ENCODE data around the gene DCLRE1C. TPM values are rescaled to one million over a fixed set of nuclear protein-coding genes. Genes with fewer than 3 reads are reported as not detected.

The DCLRE1C gene
- total RNA-seq, 4 donors from 2014 or later = 14.9 to 19.2 (median 17.2) TPM

DNA sequence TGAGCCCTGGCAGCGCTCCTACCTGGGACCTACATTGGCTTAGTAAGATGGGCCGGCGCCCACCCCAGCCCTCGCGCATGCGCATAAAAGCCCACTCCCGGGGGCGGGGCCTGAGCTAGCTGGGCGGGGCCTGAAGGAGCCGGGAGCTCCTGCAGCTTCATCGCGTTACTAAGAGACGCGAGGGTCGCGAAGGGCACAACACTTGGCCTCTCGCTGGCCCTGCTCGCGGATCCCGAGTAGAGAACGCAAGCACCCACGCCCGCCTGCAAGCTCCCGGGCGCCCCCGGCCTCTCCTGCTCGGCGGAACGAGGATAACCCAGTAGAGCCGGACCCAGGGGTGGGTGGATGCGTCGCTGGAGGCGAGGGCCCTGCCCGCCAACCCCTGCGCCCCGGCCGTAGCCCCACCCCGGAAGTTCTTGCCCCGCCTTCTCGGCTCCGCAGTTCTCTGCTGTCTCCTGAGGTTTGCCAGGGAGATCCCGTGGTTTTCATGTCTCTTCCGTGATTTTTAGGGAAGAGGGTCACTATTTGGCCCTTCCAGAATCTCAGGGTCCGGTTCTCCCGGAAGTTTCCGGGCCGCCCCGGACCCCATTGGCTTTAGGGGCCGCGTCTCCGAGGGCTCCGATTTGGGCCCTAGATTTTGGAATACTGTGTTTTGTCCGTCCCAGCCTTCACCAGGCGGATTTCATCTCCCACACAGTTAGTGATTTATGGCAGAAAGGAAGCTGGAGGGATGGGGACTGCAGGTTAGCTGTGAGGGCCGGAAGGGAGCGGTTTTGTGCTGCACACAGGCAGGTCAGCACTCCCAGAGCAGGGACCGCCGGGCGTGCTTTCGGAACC lies 5.5 kb upstream of the DCLRE1C start, which contains the start of gene MEIG1:
Gene MEIG1, plus strand, starts transcription at position 168 of the 837 bp plus-strand sequence. CDS start 7,081 bp downstream, outside the sequence.
- 0 to 1% methylated on average over 33 to 46 of the region's 60 CpGs for WGBS, 2 donors
- no peaks in the 10 kb centered on the region for H3K27me3 ChIP-seq
- intact Hi-C loops (cut with DNase I) = no loop called here
- H3K4me3 ChIP-seq (replicated peaks in 1 of 3) = peak within 1 kb of the TSS; percentile 21 to 74 (median 49)
- peak; percentile 94 for DNase-seq
- no peaks in the 10 kb centered on the region for H3K36me3 ChIP-seq
- H3K4me1 ChIP-seq = peaks cover 0 to 4% of the 10 kb centered on the region in 2 donors
- H3K27ac ChIP-seq = peak within 1 kb of the TSS; percentile 83 to 91 (median 88)
- H3K9me3 ChIP-seq = no peaks in the 10 kb centered on the region
- peak in 1 of 2 donors; percentile 58 for TF ChIP-seq POLR2A (IDR thresholded peaks at IDR 0.05)
- TF ChIP-seq, protein P1, sequence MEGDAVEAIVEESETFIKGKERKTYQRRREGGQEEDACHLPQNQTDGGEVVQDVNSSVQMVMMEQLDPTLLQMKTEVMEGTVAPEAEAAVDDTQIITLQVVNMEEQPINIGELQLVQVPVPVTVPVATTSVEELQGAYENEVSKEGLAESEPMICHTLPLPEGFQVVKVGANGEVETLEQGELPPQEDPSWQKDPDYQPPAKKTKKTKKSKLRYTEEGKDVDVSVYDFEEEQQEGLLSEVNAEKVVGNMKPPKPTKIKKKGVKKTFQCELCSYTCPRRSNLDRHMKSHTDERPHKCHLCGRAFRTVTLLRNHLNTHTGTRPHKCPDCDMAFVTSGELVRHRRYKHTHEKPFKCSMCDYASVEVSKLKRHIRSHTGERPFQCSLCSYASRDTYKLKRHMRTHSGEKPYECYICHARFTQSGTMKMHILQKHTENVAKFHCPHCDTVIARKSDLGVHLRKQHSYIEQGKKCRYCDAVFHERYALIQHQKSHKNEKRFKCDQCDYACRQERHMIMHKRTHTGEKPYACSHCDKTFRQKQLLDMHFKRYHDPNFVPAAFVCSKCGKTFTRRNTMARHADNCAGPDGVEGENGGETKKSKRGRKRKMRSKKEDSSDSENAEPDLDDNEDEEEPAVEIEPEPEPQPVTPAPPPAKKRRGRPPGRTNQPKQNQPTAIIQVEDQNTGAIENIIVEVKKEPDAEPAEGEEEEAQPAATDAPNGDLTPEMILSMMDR (IDR thresholded peaks at IDR 0.05) = no peak

DNA sequence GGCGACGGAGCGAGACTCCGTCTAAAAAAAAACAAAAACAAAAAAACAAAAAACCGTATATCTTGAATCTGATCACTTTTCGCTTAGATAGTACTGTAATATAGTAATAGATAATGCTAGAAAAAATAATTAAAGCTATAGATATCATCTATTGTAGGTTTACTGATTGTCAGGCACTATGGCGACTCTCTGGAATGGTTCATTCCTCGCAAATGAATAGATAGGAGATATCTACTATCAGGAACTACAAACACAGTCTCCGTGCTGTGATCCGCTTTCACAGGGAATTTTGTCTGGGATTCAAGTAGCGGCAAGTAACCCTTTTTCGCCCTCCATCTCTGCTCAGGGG lies 5.0 kb upstream of the DCLRE1C start:
- intact Hi-C loops (cut with DNase I) = no loop called here
- no peak for DNase-seq
- H3K4me1 ChIP-seq = peaks cover 0 to 4% of the 10 kb centered on the region in 2 donors
- H3K36me3 ChIP-seq = no peaks in the 10 kb centered on the region
- H3K9me3 ChIP-seq = no peaks in the 10 kb centered on the region
- 55 to 56% methylated on average over 12 of the region's 12 CpGs for WGBS, 2 donors
- no peak for TF ChIP-seq POLR2A (IDR thresholded peaks at IDR 0.05)
- H3K4me3 ChIP-seq (replicated peaks in 1 of 3) = peak overlapping the region; percentile 21 to 74 (median 49)
- H3K27me3 ChIP-seq = no peaks in the 10 kb centered on the region
- H3K27ac ChIP-seq = peak overlapping the region; percentile 83 to 91 (median 88)

DNA sequence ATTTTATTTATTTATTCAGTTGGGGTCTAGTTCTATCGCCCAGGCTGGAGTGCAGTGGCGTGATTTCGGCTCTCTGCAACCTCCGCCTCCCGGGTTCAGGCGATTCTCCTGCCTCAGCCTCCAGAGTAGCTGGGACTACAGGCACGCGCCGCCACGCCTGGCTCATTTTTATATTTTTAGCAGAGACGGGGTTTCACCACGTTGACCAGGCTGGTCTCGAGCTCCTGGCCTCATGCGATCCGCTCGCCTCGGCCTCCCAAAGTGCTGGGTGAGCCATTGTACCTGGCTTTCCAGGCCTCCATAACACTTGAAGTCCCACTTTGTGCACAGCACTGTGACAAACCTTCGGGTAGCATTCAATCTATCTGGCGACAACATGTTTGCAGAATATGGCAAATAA lies 1.0 kb upstream of the DCLRE1C start:
- WGBS, 2 donors = 91 to 92% methylated on average over 19 of the region's 19 CpGs
- H3K36me3 ChIP-seq = no peaks in the 10 kb centered on the region
- no peaks in the 10 kb centered on the region for H3K27me3 ChIP-seq
- H3K4me1 ChIP-seq = peaks cover 11 to 16% of the 10 kb centered on the region in 2 donors
- peak overlapping the region in 1 of 3 donors; percentile 49 for H3K27ac ChIP-seq
- no peaks in the 10 kb centered on the region for H3K9me3 ChIP-seq
- H3K4me3 ChIP-seq (replicated peaks in 1 of 3) = no peak overlapping the region
- intact Hi-C loops (cut with DNase I) = loop anchor here (5.0 kb wide), 1 partner anchor 147 kb away; no protein-coding TSS in a partner anchor
- TF ChIP-seq POLR2A (IDR thresholded peaks at IDR 0.05) = no peak
- TF ChIP-seq, protein P1 (IDR thresholded peaks at IDR 0.05) = no peak
- no peak for DNase-seq

DNA sequence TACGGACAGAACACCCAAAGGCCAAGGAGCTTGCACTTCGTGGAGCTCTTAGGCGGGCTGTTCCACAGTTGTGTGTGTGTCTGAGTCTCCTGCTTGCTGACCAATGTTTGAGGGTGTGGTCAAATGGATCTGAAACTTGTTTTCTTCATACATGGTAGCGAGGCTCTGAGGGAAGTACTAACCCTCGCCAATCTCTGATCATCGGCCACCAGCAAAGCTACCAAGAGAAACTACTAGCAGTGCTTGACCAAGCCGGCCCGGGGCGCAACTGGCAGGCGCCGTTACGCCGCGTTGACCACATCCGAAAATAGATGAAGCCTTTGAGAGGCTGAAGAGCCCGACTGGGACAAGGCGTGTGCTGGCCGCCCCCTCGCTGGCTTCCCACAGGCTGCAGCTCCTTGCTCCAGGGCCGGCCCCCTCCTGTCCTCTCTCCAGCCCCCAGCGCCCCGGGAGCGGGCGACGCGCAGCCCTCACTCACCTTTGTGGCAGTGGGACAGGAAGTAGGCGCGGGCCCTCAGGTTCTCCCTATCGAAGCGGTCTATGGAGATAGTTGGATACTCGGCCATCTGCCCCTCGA lies 384 bp downstream of the DCLRE1C start:
- Histone ChIP-seq H3K9me3 (no peaks in the 10 kb centered on the region), H3K36me3 (no peaks in the 10 kb centered on the region), H3K4me3 (replicated peaks in 1 of 3) (peak overlapping the region; percentile 22 to 72 (median 68)), H3K4me1 (peaks cover 11 to 16% of the 10 kb centered on the region in 2 donors), H3K27ac (peak overlapping the region; percentile 49 to 84 (median 76)), H3K27me3 (no peaks in the 10 kb centered on the region)
- DNase-seq = peak; percentile 76 to 80
- TF ChIP-seq, protein P1 (IDR thresholded peaks at IDR 0.05) = peak in 4 of 6 experiments; percentile 8 to 35 (median 28)
- no peak for TF ChIP-seq POLR2A (IDR thresholded peaks at IDR 0.05)
- 1% methylated on average over 12 to 25 of the region's 32 CpGs for WGBS, 2 donors
- intact Hi-C loops (cut with DNase I) = loop anchor here (5.0 kb wide), 1 partner anchor 149 kb away; no protein-coding TSS in a partner anchor

DNA sequence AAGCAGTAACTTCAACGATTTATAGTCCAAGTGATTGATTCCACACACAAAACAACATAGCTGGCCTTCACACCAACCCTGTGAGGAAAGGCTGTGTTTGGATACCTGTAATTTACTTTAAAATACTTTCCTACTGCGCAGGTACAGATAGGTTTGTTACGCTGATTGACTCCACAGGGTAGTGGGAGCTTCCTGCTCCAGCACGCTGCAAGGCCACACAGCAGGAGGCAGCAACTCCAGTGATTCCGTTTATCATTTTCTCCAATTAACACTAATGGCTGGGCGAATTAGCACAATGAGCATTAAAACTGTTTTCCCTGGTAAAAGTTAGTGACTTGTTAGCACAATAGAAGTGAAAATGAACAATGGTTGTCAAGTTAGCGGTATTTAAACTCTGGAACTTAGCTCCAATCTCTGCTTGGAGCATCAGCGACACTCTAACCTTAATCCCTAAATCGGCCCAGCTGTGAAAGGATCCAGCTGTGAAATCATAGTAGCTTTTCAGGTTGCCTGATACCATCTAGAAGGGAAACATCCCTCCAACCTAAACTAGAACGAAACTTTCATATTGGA lies 959 bp downstream of the DCLRE1C start:
- Histone ChIP-seq H3K4me1 (peaks cover 11 to 16% of the 10 kb centered on the region in 2 donors), H3K36me3 (peaks cover 0 to 3% of the 10 kb centered on the region in 2 donors), H3K27ac (peak overlapping the region in 2 of 3 donors; percentile 49 to 84), H3K27me3 (no peaks in the 10 kb centered on the region), H3K9me3 (no peaks in the 10 kb centered on the region), H3K4me3 (replicated peaks in 1 of 3) (peak overlapping the region in 2 of 3 donors; percentile 68 to 72)
- TF ChIP-seq, protein P1 (IDR thresholded peaks at IDR 0.05) = no peak
- TF ChIP-seq POLR2A (IDR thresholded peaks at IDR 0.05) = no peak
- 31 to 38% methylated on average over 10 of the region's 10 CpGs for WGBS, 2 donors
- intact Hi-C loops (cut with DNase I) = loop anchor here (5.0 kb wide), 1 partner anchor 149 kb away; no protein-coding TSS in a partner anchor
- DNase-seq = no peak
